Hepatocyte (in vitro differentiated cells): Measurements from ENCODE around the gene DYNLRB2. TPM values are rescaled to one million over a fixed set of nuclear protein-coding genes. Genes with fewer than 3 reads are reported as not detected.

Source experiments
- DNase-seq: peaks from one replicate; pipeline ENCODE4 v3.0.0-alpha.2; 2016; ENCODE audit warnings: low spot score
- H2AFZ ChIP-seq: fragments of 200-600 bp; sonication (generic); 2 replicates; pipeline ENCODE4 v1.6.0; 2016; ENCODE audit warnings: antibody characterized with exemption, mild to moderate bottlenecking
- H3K27ac ChIP-seq: fragments of 200-600 bp; sonication (generic); 2 replicates; pipeline ENCODE4 v1.5.1; 2016; ENCODE audit warnings: mild to moderate bottlenecking
- H3K27me3 ChIP-seq: fragments of 200-600 bp; sonication (generic); 2 replicates; pipeline ENCODE4 v1.6.1; 2016
- H3K36me3 ChIP-seq: fragments of 200-600 bp; sonication (generic); replicated peaks from 2 replicates; pipeline ENCODE4 v1.5.1; 2016; ENCODE audit warnings: low read depth; ENCODE audit not compliant: insufficient read depth
- H3K4me1 ChIP-seq: fragments of 200-600 bp; sonication (generic); 2 replicates; pipeline ENCODE4 v1.5.1; 2016; ENCODE audit warnings: mild to moderate bottlenecking, moderate library complexity; ENCODE audit not compliant: insufficient read depth
- H3K4me2 ChIP-seq: fragments of 200-600 bp; sonication (generic); 2 replicates; pipeline ENCODE4 v1.6.0; 2016
- H3K4me3 ChIP-seq: fragments of 200-600 bp; sonication (generic); 2 replicates; pipeline ENCODE4 v1.5.1; 2016; ENCODE audit warnings: mild to moderate bottlenecking
- H3K79me2 ChIP-seq: fragments of 200-600 bp; sonication (generic); 2 replicates; pipeline ENCODE4 v1.6.0; 2017; ENCODE audit warnings: mild to moderate bottlenecking
- H3K9me2 ChIP-seq: fragments of 200-600 bp; sonication (generic); replicated peaks from 2 replicates; pipeline ENCODE4 v1.6.0; 2017; ENCODE audit warnings: mild to moderate bottlenecking; ENCODE audit not compliant: insufficient read depth
- H3K9me3 ChIP-seq: fragments of 200-600 bp; sonication (generic); 2 replicates; pipeline ENCODE4 v1.5.1; 2016; ENCODE audit warnings: low read depth, mild to moderate bottlenecking
- H4K20me1 ChIP-seq: fragments of 200-600 bp; sonication (generic); 2 replicates; pipeline ENCODE4 v1.6.0; 2016; ENCODE audit warnings: mild to moderate bottlenecking; ENCODE audit not compliant: insufficient read depth, poor library complexity, severe bottlenecking
- CTCF ChIP-seq: fragments of 200-600 bp; sonication (generic); IDR thresholded peaks from 2 replicates; pipeline ENCODE4 v1.5.1; 2016; ENCODE audit warnings: antibody characterized with exemption, mild to moderate bottlenecking; ENCODE audit not compliant: poor library complexity
- EZH2 ChIP-seq: fragments of 200-600 bp; sonication (generic); IDR thresholded peaks from 2 replicates; pipeline ENCODE4 v1.6.1; 2016; ENCODE audit warnings: antibody characterized with exemption, mild to moderate bottlenecking, borderline replicate concordance
- EZH2phosphoT487 ChIP-seq: fragments of 200-600 bp; sonication (generic); IDR thresholded peaks from one replicate; pipeline ENCODE4 v1.6.1; 2018; ENCODE audit warnings: antibody characterized with exemption, mild to moderate bottlenecking, low read depth, moderate library complexity; ENCODE audit not compliant: unreplicated experiment, severe bottlenecking
- WGBS: methylation state at CpG from one replicate; pipeline ENCODE4 v1.1.6; 2016; ENCODE audit warnings: low lambda C conversion rate; ENCODE audit errors: missing lambda C conversion rate; 5-methylcytosine and 5-hydroxymethylcytosine counted together
- polyA plus RNA-seq: library from polyadenylated mRNA; unstranded; fragments of >200 nt; fragmentation: Nextera tagmentation; extraction: Ambion mirVana; gene quantifications from 2 replicates; pipeline ENCODE4 v1.2.1, GENCODE V29; 2016
- total RNA-seq: library from RNA; depleted of rRNA; stranded (reverse); fragments of >200 nt; gene quantifications from 2 replicates; pipeline ENCODE4 v1.2.3, GENCODE V29; 2014

Gene DYNLRB2
- total and polyA plus RNA-seq, 2 experiments from 2014 or later = 1.4 TPM; not detected in 1

DNA sequence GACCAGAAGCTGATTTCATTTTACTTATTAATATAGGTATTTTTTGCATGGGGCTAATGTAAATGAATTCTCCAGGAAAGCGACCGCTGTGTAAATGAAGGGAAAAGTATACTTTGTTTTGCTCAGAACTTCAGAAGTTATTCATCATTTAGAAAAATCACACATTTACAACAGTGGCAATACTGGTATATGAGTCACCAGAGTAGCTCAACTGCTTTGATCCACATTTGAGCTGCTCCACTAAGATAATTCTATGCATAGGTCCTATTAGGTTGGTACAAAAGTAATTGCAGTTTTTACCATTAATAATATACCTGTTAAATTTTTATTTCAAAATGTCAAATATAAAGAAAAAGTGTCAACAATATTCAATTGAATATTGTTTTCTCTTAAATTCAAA, 22.9 kb upstream of the DYNLRB2 start:
- H3K27ac ChIP-seq = no peak overlapping the region
- H3K27me3 ChIP-seq = peaks cover 5% of the 10 kb centered on the region
- H3K9me3 ChIP-seq = no peaks in the 10 kb centered on the region
- H3K4me3 ChIP-seq = no peak overlapping the region
- no peaks in the 10 kb centered on the region for H3K36me3 ChIP-seq
- no peaks in the 10 kb centered on the region for H3K4me1 ChIP-seq
- H3K4me2 ChIP-seq = no peak overlapping the region
- H2AFZ ChIP-seq = no peak overlapping the region
- H3K79me2 ChIP-seq = no peaks in the 10 kb centered on the region
- WGBS = 80% methylated on average over 2 of the region's 2 CpGs
- TF ChIP-seq EZH2phosphoT487 (no peak), CTCF (no peak), EZH2 (no peak)
- no peak for DNase-seq
- no peaks in the 10 kb centered on the region for H3K9me2 ChIP-seq
- H4K20me1 ChIP-seq = no peaks in the 10 kb centered on the region

GRCh38 chr16:80518436-80518835, 22.4 kb upstream of the DYNLRB2 start:
- TF ChIP-seq CTCF = no peak
- TF ChIP-seq EZH2 = no peak
- no peak for TF ChIP-seq EZH2phosphoT487
- no peaks in the 10 kb centered on the region for H3K9me3 ChIP-seq
- WGBS = 54% methylated on average over 7 of the region's 7 CpGs
- H3K36me3 ChIP-seq = no peaks in the 10 kb centered on the region
- H3K9me2 ChIP-seq = no peaks in the 10 kb centered on the region
- peaks cover 5% of the 10 kb centered on the region for H3K27me3 ChIP-seq
- H2AFZ ChIP-seq = no peak overlapping the region
- no peaks in the 10 kb centered on the region for H3K4me1 ChIP-seq
- no peak overlapping the region for H3K4me2 ChIP-seq
- DNase-seq = no peak
- H3K79me2 ChIP-seq = no peaks in the 10 kb centered on the region
- H4K20me1 ChIP-seq = no peaks in the 10 kb centered on the region
- no peak overlapping the region for H3K4me3 ChIP-seq
- H3K27ac ChIP-seq = no peak overlapping the region

- Histone ChIP-seq H3K4me1 (no peaks in the 10 kb centered on the region), H3K27me3 (peaks cover 5% of the 10 kb centered on the region), H3K9me3 (no peaks in the 10 kb centered on the region), H2AFZ (no peak overlapping the region), H3K9me2 (no peaks in the 10 kb centered on the region), H3K4me2 (no peak overlapping the region), H3K36me3 (no peaks in the 10 kb centered on the region), H3K4me3 (no peak overlapping the region), H4K20me1 (no peaks in the 10 kb centered on the region), H3K27ac (no peak overlapping the region), H3K79me2 (no peaks in the 10 kb centered on the region)
- DNase-seq = no peak
- WGBS = 70% methylated on average over 3 of the region's 3 CpGs
- TF ChIP-seq EZH2phosphoT487 (no peak), CTCF (no peak), EZH2 (no peak)
These were observed 21.6 kb upstream of the DYNLRB2 start for GRCh38 chr16:80519189-80519588.

DNA sequence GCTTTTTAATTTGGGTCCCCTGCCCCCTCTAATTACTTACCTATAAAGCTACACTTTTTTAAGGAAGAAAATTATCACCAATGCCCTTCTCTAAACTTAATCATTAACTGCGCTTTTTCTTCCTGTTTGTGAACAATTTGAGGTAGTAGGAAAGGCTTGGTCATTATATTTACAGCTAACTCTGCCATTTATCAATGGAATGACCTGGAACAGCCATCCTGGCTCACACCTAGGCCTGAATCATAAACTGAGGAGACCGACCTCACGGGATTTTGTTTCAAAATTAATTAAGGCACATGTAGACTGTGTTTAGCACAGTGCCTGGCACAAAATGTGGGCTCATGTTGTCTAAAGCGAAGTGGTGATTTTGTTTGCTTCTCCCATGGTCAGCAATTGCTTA, 15.4 kb upstream of the DYNLRB2 start:
- Histone ChIP-seq H4K20me1 (no peaks in the 10 kb centered on the region), H2AFZ (no peak overlapping the region), H3K27ac (no peak overlapping the region), H3K79me2 (no peaks in the 10 kb centered on the region), H3K9me3 (no peaks in the 10 kb centered on the region), H3K4me2 (no peak overlapping the region), H3K36me3 (no peaks in the 10 kb centered on the region), H3K4me3 (no peak overlapping the region), H3K4me1 (no peaks in the 10 kb centered on the region), H3K9me2 (no peaks in the 10 kb centered on the region), H3K27me3 (no peaks in the 10 kb centered on the region)
- TF ChIP-seq CTCF = no peak
- 91% methylated on average over 4 of the region's 4 CpGs for WGBS
- DNase-seq = no peak
